ENCODE data around the gene CLEC16A.
A peak's percentile ranks its signal among the peaks of the same experiment; 100 is the strongest.

CLEC16A gene

GRCh38 chr16:11107780-11108465 is 163.6 kb downstream of the CLEC16A start:
- DNase-seq, result no peak

GRCh38 chr16:11108466-11108805 is 164.1 kb downstream of the CLEC16A start:
- DNase-seq, result no peak

- no peak for DNase-seq
These were observed 165.2 kb downstream of the CLEC16A start for GRCh38 chr16:11109566-11109965.

- DNase-seq, result no peak
These were observed 166.8 kb downstream of the CLEC16A start for GRCh38 chr16:11111150-11111549.

GRCh38 chr16:11111856-11112634 is 167.7 kb downstream of the CLEC16A start:
- DNase-seq, result no peak

GRCh38 chr16:11112723-11113348 is 168.5 kb downstream of the CLEC16A start:
- DNase-seq, result peak; percentile 39

DNA sequence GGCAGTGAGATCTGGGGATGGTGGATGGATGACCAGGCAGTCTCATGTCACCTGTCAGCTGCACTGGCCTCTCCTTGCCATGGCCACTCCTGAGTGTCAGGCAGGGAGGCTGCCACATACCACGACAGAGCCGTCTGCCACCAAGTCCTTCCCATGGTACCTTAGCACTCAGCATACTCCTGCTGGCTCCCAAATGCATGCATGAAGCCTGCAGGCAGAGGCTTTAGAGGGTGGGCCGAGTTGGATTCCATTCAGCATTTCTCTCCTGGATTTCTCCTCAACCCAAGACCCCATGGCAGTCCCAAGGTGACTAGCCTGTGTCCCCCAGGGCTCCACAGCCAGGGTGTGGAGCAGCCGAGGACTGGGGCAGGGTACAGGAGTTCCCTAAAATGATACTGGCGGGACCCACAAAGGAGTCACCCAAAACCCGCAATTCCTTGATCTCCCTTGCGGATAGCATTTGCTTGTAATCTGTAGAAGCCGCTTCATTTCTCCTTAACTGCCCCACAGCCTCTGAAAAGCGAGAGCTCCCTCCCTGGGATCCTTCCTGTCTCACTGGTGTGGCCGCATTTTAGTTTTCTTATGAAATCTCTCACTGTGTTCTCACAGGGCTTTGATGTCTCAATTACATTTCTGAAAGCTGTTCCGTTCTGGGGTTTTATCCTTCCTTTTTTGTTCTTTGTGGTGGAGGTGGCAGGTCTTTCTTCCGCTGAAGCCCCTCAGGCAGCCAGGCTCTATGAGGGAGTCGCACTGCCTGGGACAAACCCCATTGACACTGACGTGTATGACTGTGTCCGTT is 170.2 kb downstream of the CLEC16A start:
- no peak for DNase-seq

DNA sequence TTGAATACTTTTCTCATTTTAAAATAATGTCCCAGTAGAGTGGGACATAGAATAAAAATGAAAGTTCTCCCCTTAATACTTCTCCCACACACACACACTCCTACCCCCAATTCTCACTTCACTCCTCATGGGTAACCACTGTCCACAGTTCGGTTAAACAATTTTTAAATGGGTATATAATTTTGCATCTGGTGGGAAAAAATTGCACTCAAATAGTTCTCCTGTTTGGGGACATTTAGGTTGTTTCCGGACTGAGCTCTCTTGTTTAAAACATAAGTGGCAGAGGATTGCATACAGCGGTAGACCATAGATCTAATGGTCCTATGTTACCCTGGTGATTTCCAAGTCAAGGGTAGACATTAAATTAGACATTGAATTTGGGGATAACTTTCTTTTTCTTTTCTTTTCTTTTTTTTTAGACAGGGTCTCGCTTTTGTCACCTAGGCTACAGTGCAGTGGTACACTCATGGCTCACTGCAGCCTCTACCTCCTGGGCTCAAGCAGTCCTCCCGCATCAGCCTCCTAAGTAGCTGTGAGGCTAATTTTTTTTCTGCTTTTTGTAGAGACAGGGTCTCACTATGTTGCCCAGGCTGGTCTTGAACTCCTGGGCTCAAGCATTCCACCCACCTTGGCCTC is 173.3 kb downstream of the CLEC16A start:
- no peak for DNase-seq

GRCh38 chr16:11118479-11118878 is 174.1 kb downstream of the CLEC16A start:
- DNase-seq, result no peak

- no peak for DNase-seq
These were observed 176.8 kb downstream of the CLEC16A start for GRCh38 chr16:11121083-11121608.

DNA sequence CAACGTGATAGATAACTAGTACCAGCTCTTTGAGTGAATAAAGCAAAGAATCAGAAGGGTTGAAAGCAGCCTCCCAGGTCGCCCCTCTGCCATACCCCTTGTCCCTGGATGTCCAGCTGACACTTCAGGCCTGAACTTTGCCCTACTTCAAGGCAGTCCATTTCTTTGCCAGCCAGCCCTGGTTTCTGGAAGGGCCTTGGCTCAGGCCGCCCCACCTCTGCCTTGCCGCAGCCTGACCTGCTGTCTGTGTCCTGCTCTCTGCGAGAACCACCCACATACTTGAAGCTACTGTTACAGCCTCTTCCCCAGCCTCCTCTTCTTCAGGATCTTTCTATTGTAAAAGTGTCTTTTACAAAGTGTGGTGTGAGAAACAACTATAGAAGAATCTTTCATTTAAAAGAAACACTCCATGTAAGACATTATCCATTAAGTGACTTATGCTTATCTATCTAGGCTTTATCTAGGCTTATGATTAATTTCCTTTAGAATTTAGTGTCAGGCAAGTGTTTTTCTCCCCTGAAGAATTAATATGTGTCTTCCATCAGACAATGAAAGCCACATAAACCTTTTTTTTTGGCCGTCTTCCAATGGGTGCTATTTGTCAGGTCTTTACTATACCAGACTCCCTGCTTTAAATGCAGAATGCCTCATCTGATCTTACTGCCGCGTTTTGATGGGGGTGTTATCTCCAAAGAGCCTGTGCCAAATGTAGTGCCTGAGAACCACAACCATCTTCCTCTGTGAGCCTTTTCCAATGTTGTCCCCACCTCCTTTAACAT is 177.7 kb downstream of the CLEC16A start:
- no peak for DNase-seq

GRCh38 chr16:11123666-11124065 is 179.3 kb downstream of the CLEC16A start:
- DNase-seq, result no peak

GRCh38 chr16:11125936-11126335 is 181.6 kb downstream of the CLEC16A start:
- DNase-seq, result no peak

- DNase-seq, result no peak
These were observed 182.2 kb downstream of the CLEC16A start for GRCh38 chr16:11126399-11127054.

DNA sequence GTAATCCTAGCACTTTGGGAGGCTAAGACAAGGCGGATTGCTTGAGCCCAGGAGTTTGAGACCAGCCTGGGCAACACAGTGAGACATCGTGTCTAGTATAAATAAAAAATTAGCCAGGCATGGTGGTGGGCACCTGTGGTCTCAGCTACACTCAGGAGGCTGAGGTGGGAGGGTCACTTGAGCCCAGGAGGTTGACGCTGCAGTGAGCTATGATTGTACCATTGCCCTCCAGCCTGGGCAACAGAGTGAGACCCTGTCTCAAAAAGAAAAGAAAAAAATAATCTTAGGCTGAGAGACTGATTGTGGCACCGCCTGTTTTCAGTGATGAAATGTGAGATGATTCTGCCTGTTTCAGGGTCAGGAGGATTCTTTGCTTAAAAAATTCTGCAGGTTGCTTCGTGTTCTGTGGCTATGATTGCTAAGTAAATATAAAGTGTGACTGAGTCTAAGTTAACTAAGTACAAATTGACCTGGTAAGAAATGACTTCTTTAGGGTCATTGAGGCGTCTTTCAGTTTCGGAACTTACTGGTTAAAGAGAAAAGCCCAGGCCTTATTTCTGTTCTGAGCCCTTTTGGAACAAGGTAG is 183.3 kb downstream of the CLEC16A start:
- DNase-seq, result no peak

- no peak for DNase-seq
These were observed 184.1 kb downstream of the CLEC16A start for GRCh38 chr16:11128211-11129141.

- DNase-seq, result no peak
These were observed 185.0 kb downstream of the CLEC16A start for GRCh38 chr16:11129378-11129781.

DNA sequence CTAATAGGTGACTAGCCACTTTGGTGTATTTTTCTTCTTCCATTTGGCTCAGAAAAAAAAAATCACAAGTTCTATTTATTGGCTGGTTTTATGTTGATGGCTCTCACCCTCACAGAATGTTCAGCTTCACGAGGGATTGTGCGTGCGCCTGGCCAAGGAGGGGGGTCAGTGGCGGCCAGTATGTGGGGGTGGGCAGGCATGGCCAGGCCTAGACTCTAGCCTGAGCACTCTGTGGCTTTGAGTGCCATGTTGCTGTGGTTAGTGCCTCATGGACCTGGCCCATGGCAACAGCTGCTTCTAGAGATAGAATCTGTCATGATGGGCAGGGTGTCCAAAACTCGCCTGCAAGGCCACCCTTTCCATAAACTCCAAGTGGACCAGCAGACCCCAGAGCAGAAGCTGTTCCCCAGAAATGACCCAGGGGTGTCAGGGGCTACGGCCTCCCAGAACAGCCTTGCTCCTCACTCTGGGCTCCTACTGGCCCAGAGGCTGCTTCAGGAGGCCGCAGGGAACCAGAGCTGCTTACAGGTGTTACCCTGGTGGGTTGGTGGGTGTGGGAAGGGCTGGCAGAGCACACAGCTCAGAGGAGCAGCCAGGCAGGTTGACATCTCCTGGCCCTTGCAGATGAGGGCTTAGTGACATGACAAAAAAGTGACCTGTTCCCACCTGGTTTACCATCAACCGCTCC is 186.8 kb downstream of the CLEC16A start:
- no peak for DNase-seq

GRCh38 chr16:11131706-11132105 is 187.3 kb downstream of the CLEC16A start:
- DNase-seq, result no peak

All from NCI-H1436 (cell line).